H9 (cell line): Measurements from ENCODE around the gene UBALD2. TPM values are rescaled to one million over a fixed set of nuclear protein-coding genes. Genes with fewer than 3 reads are reported as not detected.

Source experiments
- DNase-seq: peaks from one replicate; pipeline ENCODE4 v3.0.0-alpha.2; 2017
- H2AFZ ChIP-seq: one replicate; pipeline ENCODE4 v1.6.1; 2013; ENCODE audit warnings: mild to moderate bottlenecking, low read length, control low read depth, moderate library complexity
- H2AK5ac ChIP-seq: 2 replicates; pipeline ENCODE4 v1.6.1; 2013; ENCODE audit warnings: low read length, control low read depth, mixed read lengths; ENCODE audit not compliant: insufficient read length
- H2BK120ac ChIP-seq: one replicate; pipeline ENCODE4 v1.6.1; 2013; ENCODE audit warnings: low read depth, mild to moderate bottlenecking, low read length, control low read depth, inconsistent platforms; ENCODE audit not compliant: poor library complexity, severe bottlenecking
- H2BK12ac ChIP-seq: 2 replicates; pipeline ENCODE4 v1.6.1; 2013; ENCODE audit warnings: low read length, control low read depth, mixed read lengths, low read depth; ENCODE audit not compliant: insufficient read length
- H2BK15ac ChIP-seq: 2 replicates; pipeline ENCODE4 v1.6.1; 2013; ENCODE audit warnings: low read depth, low read length, control low read depth
- H2BK20ac ChIP-seq: one replicate; pipeline ENCODE4 v1.6.1; 2013; ENCODE audit warnings: low read depth, mild to moderate bottlenecking, low read length, control low read depth, inconsistent platforms; ENCODE audit not compliant: poor library complexity, severe bottlenecking
- H2BK5ac ChIP-seq: 2 replicates; pipeline ENCODE4 v1.6.1; 2013; ENCODE audit warnings: low read length, control low read depth, mixed read lengths; ENCODE audit not compliant: insufficient read length
- H3K14ac ChIP-seq: 2 replicates; pipeline ENCODE4 v1.6.1; 2013; ENCODE audit warnings: low read length, control low read depth; ENCODE audit not compliant: insufficient read depth
- H3K18ac ChIP-seq: 2 replicates; pipeline ENCODE4 v1.6.1; 2013; ENCODE audit warnings: low read depth, mild to moderate bottlenecking, mixed read lengths, low read length, control low read depth; ENCODE audit not compliant: insufficient read length
- H3K23ac ChIP-seq: 2 replicates; pipeline ENCODE4 v1.6.1; 2013; ENCODE audit warnings: low read length, control low read depth, mixed read lengths, low read depth; ENCODE audit not compliant: insufficient read length
- H3K23me2 ChIP-seq: 2 replicates; pipeline ENCODE4 v1.6.1; 2013; ENCODE audit warnings: low read depth, mild to moderate bottlenecking, mixed read lengths, low read length, control low read depth; ENCODE audit not compliant: insufficient read length, poor library complexity, severe bottlenecking
- H3K27ac ChIP-seq: 2 replicates; pipeline ENCODE4 v1.5.1; 2013; ENCODE audit warnings: low read length, control low read depth, mixed read lengths, low read depth; ENCODE audit not compliant: insufficient read length
- H3K27me3 ChIP-seq: 2 replicates; pipeline ENCODE4 v1.6.1; 2013; ENCODE audit warnings: low read length, control low read depth, inconsistent platforms; ENCODE audit not compliant: insufficient read depth
- H3K4ac ChIP-seq: 2 replicates; pipeline ENCODE4 v1.6.1; 2013; ENCODE audit warnings: low read depth, mild to moderate bottlenecking, control low read depth, inconsistent platforms, low read length, moderate library complexity
- H3K4me1 ChIP-seq: 2 replicates; pipeline ENCODE4 v1.6.1; 2013; ENCODE audit warnings: low read length, control low read depth, inconsistent platforms; ENCODE audit not compliant: insufficient read depth
- H3K4me2 ChIP-seq: 2 replicates; pipeline ENCODE4 v1.6.1; 2013; ENCODE audit warnings: low read length, control low read depth, mixed read lengths; ENCODE audit not compliant: insufficient read length, insufficient read depth
- H3K56ac ChIP-seq: 2 replicates; pipeline ENCODE4 v1.6.1; 2013; ENCODE audit warnings: low read depth, mild to moderate bottlenecking, mixed read lengths, low read length, control low read depth; ENCODE audit not compliant: insufficient read length
- H3K79me1 ChIP-seq: 2 replicates; pipeline ENCODE4 v1.6.1; 2013; ENCODE audit warnings: low read depth, mild to moderate bottlenecking, moderate library complexity, low read length, control low read depth, inconsistent platforms; ENCODE audit not compliant: insufficient read depth, poor library complexity, severe bottlenecking
- H3K79me2 ChIP-seq: 2 replicates; pipeline ENCODE4 v1.6.1; 2013; ENCODE audit warnings: low read length, control low read depth, inconsistent platforms; ENCODE audit not compliant: insufficient read depth
- H3K9ac ChIP-seq: 2 replicates; pipeline ENCODE4 v1.6.1; 2013; ENCODE audit warnings: low read length, control low read depth, mixed read lengths; ENCODE audit not compliant: insufficient read length; ENCODE audit errors: extremely low read depth
- H3K9me3 ChIP-seq: one replicate; pipeline ENCODE4 v1.6.1; 2013; ENCODE audit warnings: low read depth, low read length, inconsistent platforms; ENCODE audit not compliant: control insufficient read depth
- H3T11ph ChIP-seq: one replicate; pipeline ENCODE4 v1.6.1; 2013; ENCODE audit warnings: mild to moderate bottlenecking, low read length, control low read depth, inconsistent platforms
- H4K20me1 ChIP-seq: one replicate; pipeline ENCODE4 v1.6.1; 2013; ENCODE audit not compliant: control insufficient read depth, insufficient read length, insufficient read depth
- H4K5ac ChIP-seq: 2 replicates; pipeline ENCODE4 v1.6.1; 2013; ENCODE audit warnings: low read depth, mild to moderate bottlenecking, mixed read lengths, low read length, control low read depth; ENCODE audit not compliant: insufficient read length
- H4K8ac ChIP-seq: replicated peaks from 2 replicates; pipeline ENCODE4 v1.6.1; 2013; ENCODE audit warnings: low read length, control low read depth, mixed read lengths, low read depth; ENCODE audit not compliant: insufficient read length
- H4K91ac ChIP-seq: 2 replicates; pipeline ENCODE4 v1.6.1; 2013; ENCODE audit warnings: low read depth, mild to moderate bottlenecking, moderate library complexity, mixed read lengths, low read length, control low read depth; ENCODE audit not compliant: insufficient read length
- H3K27ac Mint-ChIP-seq, 3 experiments: 2 replicates in 2 of 3; 3 replicates in 1 of 3; pipeline ENCODE4 v1.8.0; 2020 to 2021; ENCODE audit warnings: mixed read lengths in 3 of 3, mild to moderate bottlenecking in 1 of 3, moderate library complexity in 1 of 3
- H3K27me3 Mint-ChIP-seq: 2 replicates; pipeline ENCODE4 v1.8.0; 2021; ENCODE audit warnings: low read depth, mild to moderate bottlenecking, moderate library complexity, mixed read lengths
- H3K36me3 Mint-ChIP-seq, 3 experiments: 2 replicates in 2 of 3; 3 replicates in 1 of 3; pipeline ENCODE4 v1.8.0; 2020 to 2021; ENCODE audit warnings: low read depth in 3 of 3, mixed read lengths in 3 of 3; ENCODE audit not compliant: insufficient read depth in 1 of 3
- H3K4me1 Mint-ChIP-seq, 2 experiments: 2 replicates each; pipeline ENCODE4 v1.8.0; 2020; ENCODE audit warnings: mixed read lengths in 2 of 2
- H3K4me3 Mint-ChIP-seq, 2 experiments: 2 replicates in 1 of 2; 3 replicates in 1 of 2; pipeline ENCODE4 v1.8.0; 2020 to 2021; ENCODE audit warnings: mild to moderate bottlenecking in 2 of 2, mixed read lengths in 2 of 2, moderate library complexity in 1 of 2
- H3K9me3 Mint-ChIP-seq, 2 experiments: 2 replicates in 1 of 2; 3 replicates in 1 of 2; pipeline ENCODE4 v1.8.0; 2020; ENCODE audit warnings: mild to moderate bottlenecking in 2 of 2, mixed read lengths in 2 of 2, moderate library complexity in 1 of 2
- WGBS: extraction: QIAGEN DNeasy Blood & Tissue Kit; methylation state at CpG from one replicate; pipeline ENCODE4 v1.1.7; 2013; ENCODE audit warnings: missing lambda C conversion rate, low lambda C conversion rate, mixed read lengths; ENCODE audit not compliant: insufficient read length; ENCODE audit errors: extremely low coverage; 5-methylcytosine and 5-hydroxymethylcytosine counted together
- total RNA-seq: library from RNA; stranded (reverse); gene quantifications from 2 replicates; pipeline ENCODE4 v1.2.1, GENCODE V29; 2021
- TF ChIP-seq, protein P1 (sequence below): fragments of 200-600 bp; sonication (generic); conservative IDR thresholded peaks from 3 replicates; pipeline ENCODE4 v1.8.0; 2021; ENCODE audit warnings: antibody characterized with exemption, mild to moderate bottlenecking

UBALD2 gene
- total RNA-seq, 1 experiment from 2014 or later = 25.8 TPM

DNA sequence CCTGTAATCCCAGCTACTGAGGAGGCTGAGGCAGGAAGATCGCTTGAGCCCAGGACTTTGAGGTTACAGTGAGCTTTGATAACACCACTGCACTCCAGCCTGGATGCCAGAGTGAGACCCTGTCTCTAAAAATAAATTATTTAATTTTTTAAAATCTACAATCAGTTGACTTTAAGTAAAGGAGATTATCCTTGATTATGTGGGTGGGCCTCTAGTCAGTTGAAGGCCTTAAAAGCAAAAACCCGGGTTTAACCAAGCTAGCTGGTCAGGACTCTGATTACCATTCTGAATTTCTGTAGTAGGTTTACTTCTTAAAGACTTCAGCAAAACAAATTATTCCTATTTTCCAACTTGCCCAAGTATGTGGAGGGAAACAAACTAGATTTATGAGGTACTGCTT is 29.3 kb upstream of the UBALD2 start:
- Mint-ChIP-seq H3K36me3 (no peaks in the 10 kb centered on the region; a peak in 1 of 7 replicates), H3K27ac (no peak overlapping the region), H3K27me3 (peaks cover 38% of the 10 kb centered on the region), H3K4me1 (peaks cover 1 to 2% of the 10 kb centered on the region in 2 experiments; a peak in 3 of 4 replicates), H3K9me3 (no peaks in the 10 kb centered on the region; a peak in 1 of 5 replicates), H3K4me3 (no peak overlapping the region)
- Histone ChIP-seq H3K4ac (no peak overlapping the region), H4K5ac (no peak overlapping the region), H3K27ac (no peak overlapping the region), H3K56ac (no peak overlapping the region), H4K91ac (no peak overlapping the region), H2BK120ac (no peak overlapping the region), H3K4me2 (no peak overlapping the region), H3T11ph (no peak overlapping the region), H3K79me2 (no peaks in the 10 kb centered on the region), H4K20me1 (no peaks in the 10 kb centered on the region), H3K9me3 (no peaks in the 10 kb centered on the region), H3K9ac (no peak overlapping the region), H2BK5ac (no peak overlapping the region), H3K79me1 (no peaks in the 10 kb centered on the region), H2BK20ac (no peak overlapping the region), H2BK15ac (no peak overlapping the region), H2AFZ (no peak overlapping the region), H3K27me3 (peaks cover 6% of the 10 kb centered on the region), H4K8ac (no peak overlapping the region), H2AK5ac (no peak overlapping the region), H3K23me2 (peaks cover 5% of the 10 kb centered on the region), H3K14ac (no peak overlapping the region), H3K18ac (no peak overlapping the region), H3K4me1 (no peaks in the 10 kb centered on the region), H3K23ac (no peak overlapping the region), H2BK12ac (no peak overlapping the region)
- DNase-seq = no peak
- WGBS = no CpG with 5 or more reads among the region's 2 CpGs
- TF ChIP-seq, protein P1, sequence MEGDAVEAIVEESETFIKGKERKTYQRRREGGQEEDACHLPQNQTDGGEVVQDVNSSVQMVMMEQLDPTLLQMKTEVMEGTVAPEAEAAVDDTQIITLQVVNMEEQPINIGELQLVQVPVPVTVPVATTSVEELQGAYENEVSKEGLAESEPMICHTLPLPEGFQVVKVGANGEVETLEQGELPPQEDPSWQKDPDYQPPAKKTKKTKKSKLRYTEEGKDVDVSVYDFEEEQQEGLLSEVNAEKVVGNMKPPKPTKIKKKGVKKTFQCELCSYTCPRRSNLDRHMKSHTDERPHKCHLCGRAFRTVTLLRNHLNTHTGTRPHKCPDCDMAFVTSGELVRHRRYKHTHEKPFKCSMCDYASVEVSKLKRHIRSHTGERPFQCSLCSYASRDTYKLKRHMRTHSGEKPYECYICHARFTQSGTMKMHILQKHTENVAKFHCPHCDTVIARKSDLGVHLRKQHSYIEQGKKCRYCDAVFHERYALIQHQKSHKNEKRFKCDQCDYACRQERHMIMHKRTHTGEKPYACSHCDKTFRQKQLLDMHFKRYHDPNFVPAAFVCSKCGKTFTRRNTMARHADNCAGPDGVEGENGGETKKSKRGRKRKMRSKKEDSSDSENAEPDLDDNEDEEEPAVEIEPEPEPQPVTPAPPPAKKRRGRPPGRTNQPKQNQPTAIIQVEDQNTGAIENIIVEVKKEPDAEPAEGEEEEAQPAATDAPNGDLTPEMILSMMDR = no peak
